GM23248 (cell line): ENCODE results near the gene CASQ2.

Experiments
- EZH2 ChIP-seq: fragments of 200-600 bp; sonication (generic); IDR thresholded peaks from 2 replicates; pipeline ENCODE4 v1.6.1; 2018; ENCODE audit warnings: antibody characterized with exemption, mild to moderate bottlenecking; ENCODE audit not compliant: insufficient read depth, poor library complexity, severe bottlenecking
- EZH2phosphoT487 ChIP-seq: fragments of 200-600 bp; sonication (generic); IDR thresholded peaks from 2 replicates; pipeline ENCODE4 v1.6.1; 2018; ENCODE audit warnings: antibody characterized with exemption, moderate library complexity, mild to moderate bottlenecking, low read depth; ENCODE audit not compliant: insufficient read depth

DNA sequence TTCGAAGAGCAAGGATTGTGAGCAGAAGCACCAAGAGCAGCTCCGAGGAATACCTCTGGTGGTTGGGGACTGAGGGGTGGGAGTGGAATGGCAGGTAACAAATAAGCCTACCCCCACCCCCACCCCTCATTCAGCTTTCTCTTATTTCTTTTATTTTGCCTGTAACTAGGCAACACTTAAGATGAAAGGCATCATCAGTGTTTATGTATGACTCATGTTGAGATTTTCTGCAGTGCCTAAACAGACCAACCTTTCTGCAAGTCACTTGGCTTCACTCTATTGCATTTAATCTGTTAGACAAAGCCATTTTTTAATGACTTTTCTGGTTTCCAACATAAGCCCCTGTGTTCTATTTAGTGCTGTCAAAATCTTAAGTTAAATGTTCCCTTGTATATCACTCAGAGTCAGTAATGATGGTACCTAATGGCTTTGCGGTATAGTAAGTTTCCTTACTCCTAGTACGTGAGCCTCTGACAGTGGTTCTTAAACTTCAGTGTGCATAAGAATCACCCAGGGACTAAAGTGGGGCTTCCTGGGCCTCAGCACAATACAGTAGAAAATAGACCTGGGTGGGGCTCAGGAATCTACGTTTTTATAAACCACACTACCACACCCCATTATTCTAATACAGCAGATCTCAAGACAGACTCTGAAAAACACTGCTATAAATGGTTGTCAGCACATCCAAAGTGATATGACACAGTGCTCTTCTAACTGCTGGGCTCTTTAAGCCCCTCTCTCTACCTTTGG is 19.9 kb downstream of the CASQ2 start:
- TF ChIP-seq EZH2: no peak
- TF ChIP-seq EZH2phosphoT487: no peak
